Kidney glomerular epithelial cell (primary cell): ENCODE results near the gene ELOVL6.
"Not testable (repeated sequence)": the region's sequence is repeated elsewhere in the genome, so short reads cannot be mapped to it uniquely, and the experiment has no call there.

Experiments used
- DNase-seq: peaks from one replicate; lab custom pipeline; 2025; lab: John Stamatoyannopoulos, UW

Gene ELOVL6

DNA sequence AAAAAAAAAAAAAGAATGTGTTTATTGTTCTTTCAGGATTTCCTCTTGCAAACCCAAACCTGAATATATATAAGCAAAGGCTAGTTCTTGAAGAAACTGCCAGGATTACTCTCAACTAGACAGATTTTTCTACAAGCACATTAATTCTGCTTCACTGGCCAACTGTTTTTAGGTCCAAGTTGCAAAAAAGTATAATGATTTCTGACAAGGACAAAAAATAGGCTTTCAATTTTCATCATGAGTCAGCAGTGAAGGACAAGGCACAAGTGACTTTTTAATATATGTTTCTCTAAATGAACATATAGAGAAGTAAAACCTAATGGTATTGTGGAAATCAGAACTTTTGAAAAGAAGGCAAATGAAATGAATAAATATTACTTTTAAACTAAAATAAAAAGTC, 73.7 kb downstream of the ELOVL6 start:
- no peak for DNase-seq

GRCh38 chr4:110122201-110122600, 76.2 kb downstream of the ELOVL6 start:
- DNase-seq = no peak

- no peak for DNase-seq
These were observed 77.9 kb downstream of the ELOVL6 start for GRCh38 chr4:110120506-110120905.

GRCh38 chr4:110119880-110120279, 78.5 kb downstream of the ELOVL6 start:
- no peak for DNase-seq

GRCh38 chr4:110119337-110119736, 79.1 kb downstream of the ELOVL6 start:
- DNase-seq = no peak

DNA sequence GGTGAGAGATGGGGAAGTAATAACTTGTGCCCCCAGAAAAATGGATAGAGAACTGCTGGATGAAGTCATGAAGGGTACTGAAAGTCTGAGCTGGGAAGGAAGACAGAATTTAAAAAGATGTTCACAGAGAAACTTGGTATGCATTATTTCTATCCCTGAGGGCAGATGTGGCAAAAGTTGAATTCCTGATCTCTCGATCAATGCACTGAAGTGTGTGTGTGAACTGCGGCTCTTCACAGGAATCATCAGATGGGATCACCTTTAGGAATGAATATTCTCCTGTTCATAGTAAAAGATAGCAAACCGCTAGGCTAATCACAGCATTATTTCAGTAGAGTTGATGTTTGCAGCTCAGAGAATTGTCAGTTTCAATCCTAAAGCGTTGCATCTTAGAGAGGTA, 86.4 kb downstream of the ELOVL6 start:
- DNase-seq = no peak

- no peak for DNase-seq
These were observed 89.0 kb downstream of the ELOVL6 start for GRCh38 chr4:110109455-110109854.

GRCh38 chr4:110108960-110109359, 89.5 kb downstream of the ELOVL6 start:
- no peak for DNase-seq

DNA sequence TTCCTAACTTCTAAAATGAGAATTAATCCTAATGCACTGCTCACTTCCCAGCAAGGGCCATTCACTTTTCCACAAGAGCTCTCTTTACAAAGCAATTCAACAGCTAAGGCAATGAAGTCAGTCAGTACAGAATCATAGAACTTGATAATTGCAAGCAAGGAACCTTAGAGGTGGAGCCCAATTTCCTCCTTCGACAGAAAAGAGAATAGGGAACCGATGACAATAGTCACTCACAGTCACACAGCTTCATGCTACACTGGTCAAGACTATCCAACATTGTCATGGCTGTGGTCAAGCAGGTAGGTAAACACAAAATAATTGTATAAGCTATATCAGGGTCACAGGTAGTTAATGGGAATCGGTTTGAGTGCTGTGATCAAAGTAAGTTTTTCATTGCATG, 90.0 kb downstream of the ELOVL6 start:
- no peak for DNase-seq

DNA sequence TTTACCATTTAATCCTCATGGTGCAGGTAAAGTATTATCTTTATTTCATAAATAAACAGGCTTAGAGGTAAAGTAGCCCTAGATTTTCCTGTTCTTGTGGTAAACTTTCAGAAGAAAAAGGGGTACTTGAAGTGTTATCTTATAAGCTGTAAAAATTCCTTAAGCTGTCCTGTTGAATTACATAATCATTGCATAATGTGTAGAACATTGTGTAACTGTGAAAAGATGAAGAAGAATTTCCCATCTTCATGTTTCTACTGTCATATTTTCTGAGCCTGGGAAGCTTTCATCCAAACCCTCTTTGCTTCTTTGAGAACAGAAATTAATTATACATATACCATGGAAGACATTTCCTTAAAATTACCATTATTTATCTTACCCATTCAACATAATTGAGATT, 90.5 kb downstream of the ELOVL6 start:
- DNase-seq = no peak

DNA sequence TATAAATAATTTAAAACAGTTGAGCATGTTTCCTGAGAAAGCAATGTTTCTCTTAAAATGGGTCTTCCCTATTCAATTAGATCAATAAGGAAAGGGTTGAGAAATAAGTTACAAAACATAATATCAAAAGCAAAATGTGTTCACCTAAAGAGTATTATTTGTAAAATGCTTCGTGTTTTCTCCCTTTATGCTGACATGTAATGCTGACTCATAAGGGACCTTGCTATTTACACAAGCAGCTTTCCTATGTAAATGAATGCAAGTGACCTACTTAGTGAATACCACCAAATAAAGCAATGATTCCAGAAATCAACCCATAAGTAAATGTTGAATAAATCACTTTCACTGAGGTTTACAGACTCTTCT, 91.5 kb downstream of the ELOVL6 start:
- no peak for DNase-seq

DNA sequence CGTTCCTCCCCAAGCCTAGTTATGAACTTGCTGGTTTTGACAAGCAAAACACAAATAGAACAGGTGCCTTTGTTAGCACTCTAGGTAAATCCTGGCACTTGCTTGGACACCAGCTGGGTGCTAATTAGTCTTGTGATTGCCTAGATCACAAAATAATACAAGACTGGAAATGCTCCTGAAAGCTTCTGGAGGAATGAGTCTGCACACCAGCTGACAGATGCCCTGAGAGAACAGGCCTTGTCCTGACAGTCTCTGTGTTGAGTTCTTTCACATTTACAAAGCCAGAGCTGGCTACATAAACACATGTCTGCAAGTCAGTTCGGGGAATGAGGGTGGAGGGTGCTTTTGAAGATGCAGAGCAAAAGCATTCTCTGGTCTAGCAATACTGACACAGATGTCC, 93.8 kb downstream of the ELOVL6 start:
- DNase-seq = no peak

GRCh38 chr4:110099638-110100037, 98.8 kb downstream of the ELOVL6 start:
- no peak for DNase-seq

GRCh38 chr4:110096405-110096804, 102.0 kb downstream of the ELOVL6 start:
- DNase-seq = peak; percentile 55

DNA sequence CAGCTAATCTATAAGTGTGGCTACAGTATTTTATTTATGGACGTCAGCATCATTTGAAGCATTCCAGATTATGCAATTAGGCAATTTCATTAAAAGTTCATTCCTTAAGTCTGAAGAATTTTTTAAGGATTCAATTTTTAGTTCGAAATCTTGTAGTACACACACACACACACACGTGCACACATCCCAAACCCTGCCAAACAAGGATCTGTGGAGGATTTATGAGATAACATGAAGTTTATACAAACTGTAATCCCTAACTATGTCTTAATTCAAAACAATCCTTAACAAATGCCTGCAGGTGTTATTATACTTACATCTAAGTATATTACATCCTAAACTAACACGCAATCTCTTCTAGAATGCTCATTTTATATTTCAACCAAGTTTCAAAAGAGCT, 105.8 kb downstream of the ELOVL6 start:
- DNase-seq = no peak

DNA sequence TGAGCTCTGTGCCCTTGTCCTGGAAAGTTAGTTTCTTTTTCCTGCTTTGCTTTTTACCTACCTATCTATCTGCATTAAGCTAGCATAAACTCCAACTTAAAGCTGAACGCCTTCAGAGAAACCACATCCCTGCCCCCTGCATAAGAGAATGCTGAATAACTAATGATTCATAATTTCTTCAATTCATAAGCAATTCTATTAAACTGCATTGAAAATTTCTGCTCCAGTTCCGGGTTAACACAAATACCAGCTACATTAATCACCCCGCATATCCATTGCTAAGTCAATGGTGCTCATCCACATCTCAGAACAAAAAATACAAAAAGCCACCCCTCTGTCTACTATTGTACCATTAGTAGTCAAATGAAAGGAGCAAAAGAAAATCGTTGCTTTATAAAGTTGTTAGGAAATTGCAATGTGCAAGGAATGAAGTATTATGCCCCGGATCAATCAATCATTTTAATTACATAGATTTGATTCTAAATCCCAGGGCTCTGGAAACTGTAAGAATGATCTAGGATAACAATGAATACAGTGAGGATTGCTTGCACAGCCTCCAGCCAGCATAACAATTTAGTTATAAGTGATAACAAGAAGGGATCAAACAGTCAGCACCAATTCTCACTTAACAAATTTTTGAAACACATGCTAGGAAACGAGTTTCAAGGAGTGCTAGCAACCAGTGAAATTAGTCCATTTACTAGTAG, 106.8 kb downstream of the ELOVL6 start:
- DNase-seq = peak; percentile 73

- no peak for DNase-seq
These were observed 109.7 kb downstream of the ELOVL6 start for GRCh38 chr4:110088670-110089069.

GRCh38 chr4:110087070-110087708, 111.2 kb downstream of the ELOVL6 start:
- DNase-seq = peak; percentile 45

DNA sequence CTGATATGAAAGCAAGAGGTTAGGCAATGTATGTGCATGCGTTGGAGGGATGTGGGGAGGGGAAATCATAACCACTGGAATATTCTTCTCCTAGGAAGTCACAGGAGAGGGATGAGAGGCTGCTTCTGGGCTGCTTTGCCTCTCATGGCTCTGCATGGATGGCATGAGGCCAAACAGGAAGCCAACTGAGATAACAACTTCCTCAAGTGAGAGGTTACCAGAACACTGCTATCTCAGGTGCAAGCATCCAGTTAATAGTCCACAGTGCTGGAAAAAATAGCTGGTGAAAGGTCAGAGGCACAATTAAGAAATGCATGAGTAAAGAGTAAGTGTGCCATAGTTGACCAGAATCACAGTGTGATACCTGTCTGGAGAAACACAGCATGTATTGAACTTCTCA, 113.3 kb downstream of the ELOVL6 start:
- DNase-seq = no peak

DNA sequence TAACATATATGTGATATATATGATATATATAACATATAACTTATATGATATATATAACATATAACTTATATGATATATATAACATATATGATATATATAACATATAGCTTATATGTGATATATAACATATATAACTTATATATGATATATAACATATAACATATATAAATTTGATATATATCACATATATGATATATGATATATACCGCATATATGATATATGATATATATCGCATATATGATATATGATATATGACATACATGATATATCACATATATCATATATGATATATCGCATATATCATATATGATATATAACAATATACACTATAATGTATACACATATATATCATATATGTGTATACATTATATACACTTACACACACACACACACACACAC, 114.3 kb downstream of the ELOVL6 start:
- no peak for DNase-seq

DNA sequence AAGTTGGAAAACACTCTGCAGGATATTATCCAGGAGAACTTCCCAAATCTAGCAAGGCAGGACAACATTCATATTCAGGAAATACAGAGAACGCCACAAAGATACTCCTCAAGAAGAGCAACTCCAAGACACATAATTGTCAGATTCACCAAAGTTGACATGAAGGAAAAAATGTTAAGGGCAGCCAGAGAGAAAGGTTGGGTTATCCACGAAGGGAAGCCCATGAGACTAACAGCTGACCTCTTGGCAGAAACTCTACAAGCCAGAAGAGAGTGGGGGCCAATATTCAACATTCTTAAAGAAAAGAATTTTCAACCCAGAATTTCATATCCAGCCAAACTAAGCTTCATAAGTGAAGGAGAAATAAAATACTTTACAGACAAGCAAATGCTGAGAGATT, 120.3 kb downstream of the ELOVL6 start:
- DNase-seq = not testable (repeated sequence)

- DNase-seq = not testable (repeated sequence)
These were observed 121.6 kb downstream of the ELOVL6 start for GRCh38 chr4:110076828-110077227.

DNA sequence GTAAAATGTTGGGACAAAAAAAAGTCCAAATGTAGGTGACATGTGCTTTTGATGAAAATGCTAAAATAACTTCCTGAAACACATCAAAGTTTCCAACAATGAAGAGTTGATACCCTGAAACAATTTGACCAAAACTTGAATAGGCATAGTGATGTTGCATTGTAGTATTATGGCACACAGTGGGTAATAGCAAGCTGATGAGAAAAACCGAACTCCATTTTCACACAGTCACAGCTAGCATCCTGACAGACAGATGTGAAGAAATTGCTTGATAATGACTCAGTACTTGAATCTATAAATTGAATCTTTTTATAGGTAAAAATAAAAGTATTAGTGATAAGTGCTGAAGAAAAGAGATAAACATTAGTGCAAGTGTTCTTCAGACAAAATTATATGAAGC, 122.5 kb downstream of the ELOVL6 start:
- DNase-seq = no peak
